ENCODE data around the gene RSPH9. TPM values are rescaled to one million over a fixed set of nuclear protein-coding genes. Genes with fewer than 3 reads are reported as not detected.

Gene RSPH9
- polyA plus RNA-seq, 3 donors = 0.05 to 0.52 (median 0.13) TPM

GRCh38 chr6:43609402-43609801, 35.4 kb upstream of the RSPH9 start:
- DNase-seq = no peak
- Histone ChIP-seq H3K79me2 (ENCODE audit: insufficient read depth, low read length) (no peaks in the 10 kb centered on the region), H3K4me3 (replicated peaks in 1 of 3; ENCODE audit: low read depth in 2 of 3, low read length in 3 of 3) (no peak overlapping the region), H3K9ac (ENCODE audit: insufficient read depth, low read length, poor library complexity, severe bottlenecking) (no peak overlapping the region), H3K9me3 (replicated peaks in 1 of 2; ENCODE audit: control insufficient read depth in 1 of 2, insufficient read depth in 1 of 2, low read length in 2 of 2) (no peaks in the 10 kb centered on the region), H3K27me3 (ENCODE audit: control insufficient read depth in 2 of 2, insufficient read depth in 2 of 2, low read length in 2 of 2) (no peaks in the 10 kb centered on the region), H3K27ac (ENCODE audit: low read depth in 1 of 2, low read length in 2 of 2) (peak overlapping the region in 1 of 2 donors; percentile 2), H2AFZ (ENCODE audit: insufficient read depth, low read depth, low read length, poor library complexity, severe bottlenecking) (no peak overlapping the region), H3K4me2 (replicated peaks; ENCODE audit: extremely low read depth, low read length, poor library complexity, severe bottlenecking) (no peak overlapping the region), H4K20me1 (ENCODE audit: insufficient read depth, low read length) (no peaks in the 10 kb centered on the region), H3K4me1 (ENCODE audit: control insufficient read depth in 1 of 2, insufficient read depth in 2 of 2, low read length in 2 of 2) (peaks cover 10 to 11% of the 10 kb centered on the region in 2 donors), H3K36me3 (replicated peaks in 1 of 2; ENCODE audit: control insufficient read depth in 1 of 2, insufficient read depth in 2 of 2, low read length in 2 of 2) (peaks cover 33 to 67% of the 10 kb centered on the region in 2 donors)
- no peak overlapping the region for H3K4me3 Mint-ChIP-seq
- H3K4me1 Mint-ChIP-seq = peaks cover 12% of the 10 kb centered on the region
- WGBS (ENCODE audit: insufficient coverage) = no CpG with 5 or more reads among the region's 1 CpG
- no peak overlapping the region for H3K27ac Mint-ChIP-seq
- intact Hi-C loops (cut with micrococcal nuclease) = no loop called here
- no peaks in the 10 kb centered on the region for H3K27me3 Mint-ChIP-seq (ENCODE audit: low read depth in 3 of 3)
- H3K9me3 Mint-ChIP-seq = no peaks in the 10 kb centered on the region
- peaks cover 41 to 60% of the 10 kb centered on the region in 2 donors for H3K36me3 Mint-ChIP-seq
- TF ChIP-seq CTCF (IDR thresholded peaks at IDR 0.05) = no peak

DNA sequence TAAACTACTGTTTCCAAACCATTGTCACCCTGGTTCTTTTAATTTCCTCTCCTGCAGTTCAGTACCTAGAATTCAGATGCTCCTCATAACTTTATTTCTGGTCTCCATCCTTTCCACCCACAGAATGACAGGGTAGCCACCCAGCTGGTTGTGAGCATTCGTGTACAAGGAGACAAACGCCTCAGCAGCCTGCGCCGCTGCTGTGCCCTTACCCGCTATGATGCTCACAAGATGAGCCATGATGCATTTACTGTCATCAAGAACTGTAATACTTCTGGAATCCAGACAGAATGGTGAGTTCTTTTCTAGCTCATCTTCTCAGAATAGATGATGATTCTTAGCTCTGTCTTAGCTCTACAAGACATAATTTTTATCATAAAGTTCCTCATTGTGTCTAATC, 34.4 kb upstream of the RSPH9 start:
- peaks cover 10 to 11% of the 10 kb centered on the region in 2 donors for H3K4me1 ChIP-seq (ENCODE audit: control insufficient read depth in 1 of 2, insufficient read depth in 2 of 2, low read length in 2 of 2)
- peaks cover 37 to 59% of the 10 kb centered on the region in 2 donors for H3K36me3 Mint-ChIP-seq
- no peak overlapping the region for H3K9ac ChIP-seq (ENCODE audit: insufficient read depth, low read length, poor library complexity, severe bottlenecking)
- H3K4me2 ChIP-seq (replicated peaks; ENCODE audit: extremely low read depth, low read length, poor library complexity, severe bottlenecking) = no peak overlapping the region
- no peak overlapping the region for H2AFZ ChIP-seq (ENCODE audit: insufficient read depth, low read depth, low read length, poor library complexity, severe bottlenecking)
- H3K4me1 Mint-ChIP-seq = peaks cover 12% of the 10 kb centered on the region
- intact Hi-C loops (cut with micrococcal nuclease) = no loop called here
- H3K36me3 ChIP-seq (replicated peaks in 1 of 2; ENCODE audit: control insufficient read depth in 1 of 2, insufficient read depth in 2 of 2, low read length in 2 of 2) = peaks cover 32 to 67% of the 10 kb centered on the region in 2 donors
- H3K4me3 ChIP-seq (replicated peaks in 1 of 3; ENCODE audit: low read depth in 2 of 3, low read length in 3 of 3) = no peak overlapping the region
- H3K79me2 ChIP-seq (ENCODE audit: insufficient read depth, low read length) = no peaks in the 10 kb centered on the region
- no peaks in the 10 kb centered on the region for H4K20me1 ChIP-seq (ENCODE audit: insufficient read depth, low read length)
- no peak overlapping the region for H3K27ac ChIP-seq (ENCODE audit: low read depth in 1 of 2, low read length in 2 of 2)
- H3K27me3 Mint-ChIP-seq (ENCODE audit: low read depth in 3 of 3) = no peaks in the 10 kb centered on the region
- no peaks in the 10 kb centered on the region for H3K27me3 ChIP-seq (ENCODE audit: control insufficient read depth in 2 of 2, insufficient read depth in 2 of 2, low read length in 2 of 2)
- no peaks in the 10 kb centered on the region for H3K9me3 ChIP-seq (replicated peaks in 1 of 2; ENCODE audit: control insufficient read depth in 1 of 2, insufficient read depth in 1 of 2, low read length in 2 of 2)
- no peak overlapping the region for H3K4me3 Mint-ChIP-seq
- DNase-seq = no peak
- 100% methylated on average over 1 of the region's 5 CpGs for WGBS (ENCODE audit: insufficient coverage)
- no peaks in the 10 kb centered on the region for H3K9me3 Mint-ChIP-seq
- TF ChIP-seq CTCF (IDR thresholded peaks at IDR 0.05) = no peak
- peak overlapping the region in 2 of 7 donors; percentile 69 to 70 for H3K27ac Mint-ChIP-seq
